Inflammatory macrophage (primary cell): ENCODE results near the gene BCKDK.
"Not testable (repeated sequence)": the region's sequence is repeated elsewhere in the genome, so short reads cannot be mapped to it uniquely, and the experiment has no call there.

ENCODE experiments used
- DNase-seq, 2 donors: peaks; one replicate each; pipeline ENCODE4 v3.0.0-alpha.2; 2020 to 2022

Gene BCKDK

DNA sequence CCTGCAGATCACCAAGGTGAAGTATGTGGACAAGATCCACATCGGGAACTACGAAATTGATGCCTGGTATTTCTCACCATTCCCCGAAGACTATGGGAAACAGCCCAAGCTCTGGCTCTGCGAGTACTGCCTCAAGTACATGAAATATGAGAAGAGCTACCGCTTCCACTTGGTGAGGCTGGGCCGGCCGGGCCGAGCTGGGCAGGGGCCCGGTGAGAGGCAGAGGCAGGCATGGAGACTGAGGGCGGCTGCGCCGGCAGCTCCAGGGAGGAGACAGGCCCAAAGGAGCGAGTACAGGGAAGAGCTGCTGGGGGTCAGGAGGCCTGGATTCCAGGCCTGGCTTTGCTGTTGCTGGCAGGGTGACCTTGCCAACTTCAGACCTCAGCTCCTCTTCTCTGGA, 19.0 kb downstream of the BCKDK start:
- DNase-seq, result no peak

DNA sequence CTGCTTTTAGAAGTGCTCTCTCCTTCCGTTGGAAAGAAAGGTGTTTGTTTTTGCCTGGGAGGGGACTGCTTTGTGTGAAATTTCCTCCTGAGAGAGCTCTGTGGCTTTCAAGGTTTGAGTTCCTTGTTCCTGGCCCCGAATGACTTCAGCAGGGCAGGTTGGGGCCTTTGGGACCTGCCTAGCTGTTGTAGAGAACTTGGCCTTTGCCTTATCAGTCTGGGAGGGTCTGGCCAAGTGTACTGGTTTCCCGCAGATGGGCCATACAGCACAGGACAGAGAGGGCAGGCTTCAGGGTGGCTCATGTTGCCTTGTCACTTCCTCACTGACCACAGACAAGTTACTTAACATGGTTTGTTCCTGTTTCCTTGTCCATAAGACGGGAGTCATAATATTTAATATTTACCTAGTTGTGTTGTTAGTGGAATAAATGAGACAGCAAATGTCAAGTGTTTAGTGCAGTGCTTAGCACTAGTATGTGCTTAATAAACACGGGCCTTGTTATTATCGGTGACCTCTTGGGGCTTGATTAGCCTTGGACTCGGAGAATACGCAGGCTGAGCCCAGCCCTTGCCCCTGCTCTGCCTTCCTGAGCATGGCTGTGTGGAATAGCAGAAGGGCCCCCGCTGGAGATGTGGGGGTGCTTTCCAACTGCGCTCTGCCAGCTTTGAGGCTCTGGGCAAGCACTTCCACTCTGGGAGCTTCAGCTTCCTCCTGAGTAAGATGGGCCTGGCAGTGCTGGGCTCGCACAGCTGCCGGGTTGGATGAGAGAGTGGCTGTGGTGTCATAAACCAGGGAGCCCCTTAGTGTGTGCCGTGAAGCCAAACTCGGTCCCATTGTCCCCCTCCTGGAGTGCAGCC, 20.8 kb downstream of the BCKDK start:
- peak; percentile 94 to 95 for DNase-seq

DNA sequence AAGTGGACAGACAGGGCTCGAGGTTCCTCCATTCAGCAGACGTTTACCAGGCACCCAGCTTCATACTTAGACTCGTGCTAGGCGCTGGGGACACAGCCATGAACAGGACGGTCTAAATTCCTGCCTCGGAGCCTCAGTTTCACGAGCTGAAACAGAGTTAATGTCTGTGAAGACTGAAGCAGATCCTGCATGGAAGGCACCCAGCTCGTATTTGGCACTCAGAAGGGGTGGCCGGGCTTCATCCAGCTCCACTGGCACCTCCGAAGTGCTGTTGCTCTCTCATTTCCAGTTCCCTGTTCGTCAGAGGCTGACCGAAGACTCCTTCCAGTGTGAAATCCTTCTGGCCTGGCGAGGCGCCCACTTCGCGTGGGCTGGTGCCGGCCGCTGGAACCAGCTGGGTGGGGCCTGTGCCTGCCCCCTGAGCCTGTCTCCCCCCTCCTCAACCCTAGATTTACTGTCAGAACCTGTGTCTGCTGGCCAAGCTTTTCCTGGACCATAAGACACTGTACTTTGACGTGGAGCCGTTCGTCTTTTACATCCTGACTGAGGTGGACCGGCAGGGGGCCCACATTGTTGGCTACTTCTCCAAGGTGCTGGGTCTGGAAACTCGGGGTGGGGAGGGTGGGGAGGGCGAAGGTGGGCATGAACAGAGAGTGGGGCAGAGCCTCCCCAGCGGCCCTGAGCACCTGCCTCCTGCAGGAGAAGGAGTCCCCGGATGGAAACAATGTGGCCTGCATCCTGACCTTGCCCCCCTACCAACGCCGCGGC, 21.6 kb downstream of the BCKDK start:
- peak; percentile 88 to 89 for DNase-seq

DNA sequence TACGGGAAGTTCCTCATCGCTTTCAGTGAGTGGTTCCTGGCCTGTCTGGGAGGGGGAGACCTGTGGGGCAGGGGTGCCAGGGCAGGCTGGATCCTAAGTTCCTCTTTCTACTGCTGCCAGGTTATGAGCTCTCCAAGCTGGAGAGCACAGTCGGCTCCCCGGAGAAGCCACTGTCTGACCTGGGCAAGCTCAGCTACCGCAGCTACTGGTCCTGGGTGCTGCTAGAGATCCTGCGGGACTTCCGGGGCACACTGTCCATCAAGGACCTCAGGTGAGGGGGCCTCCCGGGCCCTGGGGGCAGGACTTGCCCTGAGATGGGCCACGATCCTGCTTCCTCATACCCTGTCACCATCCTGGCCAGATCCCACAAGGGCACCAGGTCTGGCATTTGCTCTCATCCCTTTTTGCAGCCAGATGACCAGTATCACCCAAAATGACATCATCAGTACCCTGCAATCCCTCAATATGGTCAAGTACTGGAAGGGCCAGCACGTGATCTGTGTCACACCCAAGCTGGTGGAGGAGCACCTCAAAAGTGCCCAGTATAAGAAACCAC, 22.2 kb downstream of the BCKDK start:
- DNase-seq, result peak; percentile 53 to 64

DNA sequence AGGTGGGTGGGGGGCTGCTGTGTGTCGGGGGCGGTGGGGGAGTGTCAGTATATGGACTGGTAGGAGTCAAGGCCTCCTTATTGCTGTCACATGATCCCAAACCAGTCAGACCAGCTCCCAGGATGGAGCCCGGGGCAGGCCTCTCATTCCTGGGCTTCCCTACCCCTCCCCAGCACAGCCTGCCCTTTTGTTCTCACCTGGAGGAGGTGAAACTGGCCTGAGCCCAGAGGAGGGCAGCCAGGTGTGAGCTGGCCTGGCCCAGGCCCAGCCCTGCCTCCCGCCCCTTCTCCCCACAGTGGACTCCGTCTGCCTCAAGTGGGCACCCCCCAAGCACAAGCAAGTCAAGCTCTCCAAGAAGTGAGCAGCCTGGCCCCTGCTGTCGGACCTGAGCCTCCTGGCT, 22.7 kb downstream of the BCKDK start:
- no peak for DNase-seq

DNA sequence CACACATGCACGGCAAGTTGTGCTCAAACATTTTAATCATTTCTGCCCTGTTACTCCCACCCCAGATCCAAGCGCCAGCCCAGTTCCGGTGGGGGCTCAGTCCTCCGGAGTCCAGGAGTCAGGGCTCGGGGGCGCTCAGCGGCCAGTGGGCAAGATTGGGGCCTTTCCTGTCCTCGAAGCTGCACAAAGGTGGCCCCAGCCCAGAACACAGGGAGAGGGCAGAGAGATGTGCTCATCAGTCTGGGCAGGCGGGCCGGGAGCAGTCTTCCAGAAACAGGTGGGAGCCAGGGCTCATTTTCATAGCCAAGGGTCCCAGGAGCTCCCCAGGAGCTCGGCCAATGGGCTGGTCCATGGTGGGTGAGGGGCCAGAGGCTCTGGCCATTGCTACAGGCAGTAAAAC, 23.2 kb downstream of the BCKDK start:
- no peak for DNase-seq

DNA sequence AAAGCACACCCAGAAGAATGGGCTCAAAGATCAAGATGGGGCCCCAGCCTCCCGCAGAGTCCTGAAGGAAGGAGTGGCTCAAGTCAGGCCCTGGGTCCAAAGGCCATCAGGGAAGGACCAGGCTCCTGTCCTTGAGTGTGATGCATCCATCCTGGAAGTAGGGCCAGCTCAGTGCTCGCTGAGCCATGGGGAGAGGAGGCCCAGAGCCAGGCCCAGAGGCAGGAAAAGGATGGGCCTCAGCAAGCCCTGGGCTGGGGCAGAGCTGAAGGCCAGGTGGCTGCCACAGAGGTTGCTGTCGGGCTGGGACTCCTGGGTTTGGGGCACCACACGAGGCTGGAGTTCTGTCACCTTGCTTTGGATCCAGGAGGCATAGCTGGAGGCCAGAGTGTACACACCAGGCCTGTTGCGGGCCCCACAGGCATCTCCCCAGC, 23.7 kb downstream of the BCKDK start:
- no peak for DNase-seq

DNA sequence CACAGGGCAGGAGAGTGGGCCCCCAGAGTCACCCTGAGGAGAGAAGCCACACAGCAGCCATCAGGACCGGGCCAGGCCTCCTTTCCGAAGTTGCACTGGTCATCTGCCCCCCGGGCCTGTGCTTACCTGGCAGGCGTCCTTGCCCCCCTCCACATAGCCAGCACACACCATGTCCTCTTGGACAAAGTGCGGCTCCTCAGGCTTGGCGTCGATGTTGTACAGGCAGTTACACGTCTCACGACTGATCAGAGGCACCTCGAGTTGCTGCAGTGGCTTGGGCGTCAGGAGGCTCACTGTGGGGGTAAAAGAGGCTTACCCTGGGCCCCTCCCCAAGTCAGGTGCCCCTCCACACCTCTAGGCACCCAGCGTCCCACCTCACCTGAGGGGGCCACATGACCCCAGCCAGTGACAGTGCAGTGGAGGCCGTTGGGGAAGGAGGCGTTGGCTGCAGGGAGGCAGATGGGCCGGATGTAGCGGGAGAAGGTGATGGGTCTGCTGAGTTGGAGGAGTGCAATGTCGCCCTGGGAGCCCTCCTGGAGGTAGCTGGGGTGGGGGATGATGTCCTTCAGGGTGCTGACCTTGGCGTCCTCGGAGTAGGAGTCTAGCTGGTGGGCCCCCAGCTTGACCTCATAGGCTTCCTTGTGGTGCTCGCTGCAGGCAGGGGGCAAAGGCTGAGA, 24.3 kb downstream of the BCKDK start:
- no peak for DNase-seq

DNA sequence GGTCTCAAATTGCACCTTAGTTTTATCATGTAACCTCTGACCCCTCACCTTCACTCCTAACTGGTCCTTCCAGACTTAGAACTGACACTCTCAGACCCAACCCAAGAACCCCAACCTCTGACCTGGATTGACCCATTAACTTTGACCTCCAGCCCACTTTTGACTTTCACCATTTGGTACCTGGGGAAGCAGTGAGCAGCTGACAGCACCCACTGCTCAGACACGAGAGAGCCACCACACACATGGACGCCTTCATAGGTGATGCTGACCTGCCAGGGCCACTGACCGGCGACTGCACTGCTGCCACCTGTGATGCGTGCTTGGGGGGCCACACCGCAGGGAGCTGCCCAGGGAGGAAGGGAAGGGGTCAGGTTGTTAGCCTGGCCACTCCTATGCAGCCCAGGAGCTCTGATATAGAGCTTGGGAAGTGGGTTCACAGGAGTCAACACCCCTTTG, 24.9 kb downstream of the BCKDK start:
- no peak for DNase-seq

DNA sequence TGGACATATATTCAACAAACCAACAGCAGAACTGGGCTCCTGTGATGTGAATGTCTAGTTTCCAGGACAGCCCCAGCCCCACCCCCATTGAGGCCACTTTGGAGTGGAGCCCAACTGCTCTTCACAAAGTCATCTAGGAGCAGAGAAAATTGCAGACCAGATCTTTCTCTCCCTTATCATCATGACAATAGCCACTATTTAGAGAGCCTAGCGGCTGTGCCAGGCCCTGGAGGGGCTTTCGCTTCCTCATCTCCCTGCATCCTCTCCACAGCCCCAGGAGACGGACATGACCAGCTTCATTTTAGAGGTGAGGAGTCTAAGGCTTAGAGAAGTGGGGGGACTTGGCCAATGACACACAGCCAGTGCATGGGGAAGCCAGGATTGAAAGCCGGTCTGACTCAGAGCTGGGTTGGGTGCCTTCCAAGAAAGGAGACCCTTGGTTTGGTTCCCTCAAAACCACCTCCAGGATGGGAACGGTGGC, 25.9 kb downstream of the BCKDK start:
- peak in 1 of 2 donors; percentile 62 for DNase-seq

DNA sequence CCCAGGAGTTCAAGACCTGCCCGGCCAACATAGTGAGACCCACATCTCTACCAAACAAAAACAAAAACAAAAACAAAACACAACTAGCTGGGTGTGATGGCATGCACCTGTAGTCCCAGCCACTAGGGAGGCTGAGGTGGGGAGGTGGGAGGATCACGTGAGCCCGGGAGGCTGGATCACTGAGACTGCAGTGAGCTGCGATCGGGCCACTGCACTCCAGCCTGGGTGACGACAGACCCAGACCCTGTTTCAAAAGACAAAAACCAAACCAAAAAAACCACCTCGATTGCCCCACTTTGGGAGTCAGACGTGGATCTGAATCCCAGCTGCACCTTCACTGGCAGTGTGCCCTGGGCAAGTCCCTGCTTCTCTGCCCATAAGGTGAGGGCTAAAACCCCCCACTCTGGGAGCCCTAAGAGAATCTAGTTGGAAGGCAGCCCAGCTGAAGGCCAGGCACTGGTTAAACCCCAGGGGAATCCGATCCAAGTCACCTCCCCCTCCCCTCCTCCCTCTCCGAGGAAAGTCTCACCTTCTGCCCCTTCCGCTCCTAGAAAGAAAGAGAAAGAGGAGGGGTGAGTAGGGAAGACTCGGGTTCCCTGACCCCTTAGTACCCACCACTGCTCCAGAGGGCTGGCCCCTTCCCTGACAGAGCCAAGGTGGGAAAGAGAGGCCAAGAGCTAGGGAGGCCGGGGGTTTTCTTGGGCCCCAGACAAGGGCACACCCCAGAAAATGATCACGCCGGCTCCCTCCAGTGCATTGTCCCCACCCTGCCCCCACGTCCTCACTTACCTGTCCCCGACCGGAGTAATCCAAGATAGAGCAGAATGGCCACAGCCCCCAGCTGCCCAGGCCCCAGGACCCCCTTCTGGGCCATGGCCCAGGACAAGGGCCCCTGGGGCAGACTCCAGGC, 26.7 kb downstream of the BCKDK start:
- DNase-seq, result peak in 1 of 2 donors; percentile 20

DNA sequence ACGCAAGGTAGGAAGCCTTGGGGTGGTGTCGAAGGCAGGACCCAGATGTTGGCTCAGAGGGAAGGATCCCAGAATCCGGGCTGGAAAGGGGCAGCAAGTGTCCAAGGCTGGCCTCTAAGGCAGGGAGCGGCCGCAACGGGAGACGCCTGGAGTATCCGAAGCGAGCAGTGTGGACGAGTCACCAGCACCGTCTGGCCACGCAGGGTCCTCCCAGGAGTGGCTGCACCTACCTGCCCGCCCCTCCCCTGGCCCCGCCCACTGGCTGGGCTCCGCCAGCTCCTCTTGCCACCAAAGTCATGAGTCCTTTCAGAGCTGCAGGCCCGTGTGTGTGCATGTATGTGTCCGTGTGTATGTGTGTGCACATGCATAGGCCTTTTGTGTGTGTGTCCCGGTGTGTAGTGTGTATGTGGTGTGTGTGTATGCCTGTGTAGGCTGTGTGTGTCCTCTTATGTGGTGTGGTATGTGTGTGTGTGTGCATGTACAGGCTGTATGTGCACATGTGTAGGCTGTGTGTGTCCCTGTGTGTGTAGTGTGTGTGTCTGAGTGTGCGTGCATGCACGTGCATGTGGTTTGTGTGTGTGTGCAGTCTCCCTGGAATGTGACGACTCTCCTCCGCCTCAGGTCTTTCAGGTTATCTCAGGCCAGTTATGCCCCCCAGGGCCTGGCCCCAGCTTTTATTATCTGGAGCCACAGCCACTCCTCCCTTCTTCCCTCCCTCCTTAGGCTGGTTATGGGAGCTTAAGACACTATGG, 27.5 kb downstream of the BCKDK start, which contains the start of gene PRSS8:
Gene PRSS8, minus strand, starts transcription at position 193 of the 752 bp plus-strand sequence. CDS start 229 bp downstream, outside the sequence.
- no peak for DNase-seq

DNA sequence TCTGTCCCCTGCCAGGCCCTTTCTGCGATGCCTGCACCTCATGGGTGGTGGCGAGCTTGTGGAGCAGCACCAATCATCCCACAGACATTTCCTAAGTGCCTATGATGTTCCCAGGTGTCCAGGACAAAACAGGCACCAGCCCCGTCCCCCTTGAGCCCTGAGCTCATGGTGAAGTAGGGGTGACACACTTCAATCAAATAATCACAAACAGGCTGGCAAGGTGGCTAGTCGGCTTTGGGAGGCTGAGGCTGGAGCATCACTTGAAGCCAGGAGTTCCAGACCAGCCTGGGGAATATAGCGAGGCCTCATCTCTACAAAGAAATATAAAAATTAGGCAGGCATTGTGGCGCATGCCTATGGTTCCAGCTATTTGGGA, 28.1 kb downstream of the BCKDK start:
- DNase-seq, result no peak

DNA sequence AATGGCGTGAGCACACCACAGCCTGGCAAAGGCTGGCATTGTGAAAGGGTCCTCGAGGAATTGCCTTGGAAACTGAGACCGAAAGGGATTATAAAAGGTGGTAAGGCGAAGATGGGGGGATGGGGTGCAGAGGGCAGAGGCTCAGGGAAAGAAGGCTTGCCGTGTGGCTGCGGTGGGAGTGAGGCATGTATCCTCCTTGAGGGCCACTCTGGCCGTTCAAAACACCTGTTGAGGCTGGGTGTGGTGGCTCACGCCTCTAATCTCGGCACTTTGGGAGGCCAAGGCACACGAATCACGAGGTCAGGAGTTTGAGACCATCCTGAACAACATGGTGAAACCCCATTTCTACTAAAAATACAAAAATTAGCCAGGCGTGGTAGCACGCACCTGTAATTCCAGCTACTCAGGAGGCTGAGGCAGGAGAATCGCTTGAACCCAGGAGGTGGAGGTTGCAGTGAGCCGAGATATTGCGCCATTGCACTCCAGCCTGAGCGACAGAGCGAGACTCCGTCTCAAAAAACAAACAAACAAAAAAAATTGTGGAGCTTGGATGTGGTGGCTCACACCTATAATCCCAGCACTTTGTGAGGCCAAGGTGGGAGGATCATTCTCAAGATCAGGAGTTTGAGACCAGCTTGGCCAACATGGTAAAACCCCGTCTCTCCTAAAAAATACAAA, 28.8 kb downstream of the BCKDK start:
- DNase-seq, result not testable (repeated sequence)

DNA sequence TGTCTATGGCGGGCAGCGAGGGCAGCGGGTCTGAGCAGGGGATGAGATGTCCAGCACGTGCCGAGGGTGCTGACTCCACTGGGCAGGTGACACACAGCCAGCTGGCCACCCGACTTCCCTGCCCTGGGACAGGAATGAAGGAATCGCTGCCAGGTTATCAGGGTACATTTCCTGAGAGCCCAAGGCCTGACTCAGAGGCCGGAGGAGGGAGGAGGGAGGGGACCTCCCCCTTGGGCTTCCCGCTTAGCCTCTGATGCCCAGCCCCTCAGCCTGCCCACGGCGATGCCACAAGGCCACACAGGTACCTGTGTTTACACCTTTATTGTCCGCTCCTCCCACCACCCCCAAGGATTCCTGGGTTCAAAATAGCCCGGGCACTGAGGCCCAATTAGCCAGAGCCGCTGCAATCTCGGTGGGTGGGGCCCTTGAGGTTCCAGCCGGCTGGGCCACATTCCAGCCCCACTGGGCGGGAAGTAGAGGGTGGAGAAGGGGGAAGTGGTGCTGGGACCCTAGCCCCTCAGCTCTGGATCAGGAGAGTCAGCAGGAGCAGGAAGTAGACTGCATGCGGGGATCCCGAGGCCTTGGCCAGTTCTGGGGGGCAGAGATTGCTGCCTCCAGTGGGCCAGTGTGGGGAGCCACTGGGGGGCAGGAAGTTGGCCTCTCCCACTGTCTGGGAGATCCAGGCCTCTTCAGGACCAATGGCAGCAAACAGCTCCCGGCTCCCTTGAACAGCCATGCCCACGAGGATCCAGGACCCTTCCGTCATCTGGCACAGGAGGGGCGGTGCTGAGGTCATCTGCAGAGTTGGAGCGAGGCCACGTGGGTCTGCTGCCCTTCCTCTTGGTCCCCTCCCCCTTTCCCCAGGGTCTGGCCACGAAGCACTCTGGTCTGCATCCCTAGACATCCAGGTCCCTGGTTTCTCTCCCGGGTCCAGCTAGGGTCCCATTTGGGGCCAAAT, 30.7 kb downstream of the BCKDK start:
- DNase-seq, result no peak

DNA sequence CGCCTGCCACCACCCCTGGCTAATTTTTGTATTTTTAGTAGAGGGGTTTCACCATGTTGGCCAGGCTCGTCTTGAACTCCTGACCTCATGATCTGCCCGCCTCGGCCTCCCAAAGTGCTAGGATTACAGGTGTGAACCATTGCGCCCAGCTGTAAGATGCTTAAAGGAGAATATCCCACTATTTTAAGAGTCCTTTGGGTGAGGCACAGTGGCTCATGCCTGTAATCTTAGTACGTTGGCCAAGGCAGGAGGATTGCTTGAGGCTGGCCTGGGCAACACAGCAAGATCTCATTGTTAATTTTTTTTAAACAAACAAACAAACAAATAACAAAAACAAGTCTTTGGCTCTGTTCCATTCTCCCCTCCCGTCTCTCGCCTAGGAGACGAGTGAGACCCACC, 32.9 kb downstream of the BCKDK start:
- DNase-seq, result not testable (repeated sequence)

DNA sequence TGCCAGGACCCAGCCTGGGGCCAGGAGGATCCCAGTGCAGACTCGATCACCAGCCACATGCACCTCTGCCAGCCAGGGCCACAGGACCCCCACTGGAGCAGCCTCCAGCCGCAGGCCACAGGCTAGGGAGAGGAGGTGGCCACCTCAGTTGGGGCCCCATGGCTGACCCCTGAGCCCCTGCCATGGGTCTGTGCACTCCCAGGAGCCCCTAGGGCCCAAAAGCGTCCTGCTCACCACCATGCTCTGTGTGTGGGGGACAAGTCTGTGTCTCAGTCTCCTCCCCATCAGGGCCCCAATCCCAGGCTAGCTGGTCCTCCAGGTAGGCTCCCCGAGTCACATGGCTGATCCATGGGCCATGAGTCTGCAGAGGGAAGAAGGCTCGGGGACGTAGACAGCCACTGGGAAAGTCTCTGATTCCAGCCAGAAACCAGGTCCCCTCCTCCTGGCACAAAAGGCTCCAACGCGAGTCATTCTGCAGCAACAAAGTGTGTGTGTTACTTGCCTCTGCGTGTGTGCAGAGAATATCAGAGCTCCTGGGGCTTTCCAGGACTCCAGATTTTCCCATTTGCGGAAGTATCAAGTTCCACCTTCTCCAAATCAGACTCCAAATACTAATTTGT, 33.4 kb downstream of the BCKDK start:
- DNase-seq, result no peak
